ENCODE results near the gene CEP55. TPM values are rescaled to one million over a fixed set of nuclear protein-coding genes. Genes with fewer than 3 reads are reported as not detected.

CEP55 gene
- total and polyA plus RNA-seq, 8 donors: 3.4 to 31.3 (median 13.8) TPM

DNA sequence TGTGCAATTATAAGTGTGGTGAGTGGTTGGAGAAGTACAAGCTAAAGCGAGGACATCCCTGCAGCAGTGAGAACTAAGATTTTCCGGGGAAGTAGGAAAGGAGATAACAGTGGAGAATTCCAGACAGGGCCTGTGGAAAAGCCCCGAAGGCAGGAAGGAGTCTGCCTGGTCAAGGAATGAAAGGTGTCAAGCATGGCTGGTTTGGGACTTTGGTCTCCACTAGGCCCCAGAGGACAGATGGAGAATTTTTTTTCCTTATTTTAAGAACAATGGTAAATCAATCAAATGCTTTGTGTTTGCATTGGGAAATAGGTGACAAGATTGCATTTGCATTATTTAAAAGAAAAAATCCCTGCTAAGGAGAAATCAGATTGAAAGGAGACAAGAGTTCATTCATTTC, 3.2 kb upstream of the CEP55 start:
- Histone ChIP-seq H3K4me1 (peaks cover 0 to 23% of the 10 kb centered on the region in 2 donors), H3K4me3 (no peak overlapping the region), H3K9me3 (no peaks in the 10 kb centered on the region), H3K36me3 (no peaks in the 10 kb centered on the region), H3K27me3 (no peaks in the 10 kb centered on the region), H3K27ac (no peak overlapping the region)
- TF ChIP-seq, protein P1, sequence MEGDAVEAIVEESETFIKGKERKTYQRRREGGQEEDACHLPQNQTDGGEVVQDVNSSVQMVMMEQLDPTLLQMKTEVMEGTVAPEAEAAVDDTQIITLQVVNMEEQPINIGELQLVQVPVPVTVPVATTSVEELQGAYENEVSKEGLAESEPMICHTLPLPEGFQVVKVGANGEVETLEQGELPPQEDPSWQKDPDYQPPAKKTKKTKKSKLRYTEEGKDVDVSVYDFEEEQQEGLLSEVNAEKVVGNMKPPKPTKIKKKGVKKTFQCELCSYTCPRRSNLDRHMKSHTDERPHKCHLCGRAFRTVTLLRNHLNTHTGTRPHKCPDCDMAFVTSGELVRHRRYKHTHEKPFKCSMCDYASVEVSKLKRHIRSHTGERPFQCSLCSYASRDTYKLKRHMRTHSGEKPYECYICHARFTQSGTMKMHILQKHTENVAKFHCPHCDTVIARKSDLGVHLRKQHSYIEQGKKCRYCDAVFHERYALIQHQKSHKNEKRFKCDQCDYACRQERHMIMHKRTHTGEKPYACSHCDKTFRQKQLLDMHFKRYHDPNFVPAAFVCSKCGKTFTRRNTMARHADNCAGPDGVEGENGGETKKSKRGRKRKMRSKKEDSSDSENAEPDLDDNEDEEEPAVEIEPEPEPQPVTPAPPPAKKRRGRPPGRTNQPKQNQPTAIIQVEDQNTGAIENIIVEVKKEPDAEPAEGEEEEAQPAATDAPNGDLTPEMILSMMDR (IDR thresholded peaks at IDR 0.05): no peak
- intact Hi-C loops (cut with DNase I): no loop called here
- ATAC-seq (no peak), DNase-seq (no peak)

DNA sequence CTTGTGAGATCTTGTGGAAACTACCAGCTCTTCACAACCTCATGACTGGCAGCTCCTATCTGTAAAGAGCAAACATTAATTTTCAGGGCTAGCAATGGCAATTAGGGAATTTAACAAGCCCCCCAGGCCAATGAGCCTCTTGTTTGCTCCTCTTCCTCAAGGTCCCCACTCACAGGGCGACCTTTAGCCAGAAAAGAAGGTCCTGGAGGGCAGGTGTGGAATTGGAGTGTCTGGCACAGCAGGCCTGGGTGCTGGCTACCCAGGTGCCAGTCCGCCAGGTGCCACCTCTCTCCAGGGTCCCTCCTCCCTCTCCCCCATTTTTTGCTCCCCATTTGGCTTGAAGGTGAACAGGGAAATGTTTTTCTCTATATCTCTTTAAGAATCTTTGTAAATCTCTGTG, 1.9 kb upstream of the CEP55 start:
- H3K4me1 ChIP-seq: peaks cover 0 to 26% of the 10 kb centered on the region in 2 donors
- no peaks in the 10 kb centered on the region for H3K36me3 ChIP-seq
- no peak overlapping the region for H3K27ac ChIP-seq
- no peaks in the 10 kb centered on the region for H3K27me3 ChIP-seq
- TF ChIP-seq, protein P1 (IDR thresholded peaks at IDR 0.05): no peak
- ATAC-seq (no peak), DNase-seq (no peak)
- no peak overlapping the region for H3K4me3 ChIP-seq
- no peaks in the 10 kb centered on the region for H3K9me3 ChIP-seq
- intact Hi-C loops (cut with DNase I): no loop called here

DNA sequence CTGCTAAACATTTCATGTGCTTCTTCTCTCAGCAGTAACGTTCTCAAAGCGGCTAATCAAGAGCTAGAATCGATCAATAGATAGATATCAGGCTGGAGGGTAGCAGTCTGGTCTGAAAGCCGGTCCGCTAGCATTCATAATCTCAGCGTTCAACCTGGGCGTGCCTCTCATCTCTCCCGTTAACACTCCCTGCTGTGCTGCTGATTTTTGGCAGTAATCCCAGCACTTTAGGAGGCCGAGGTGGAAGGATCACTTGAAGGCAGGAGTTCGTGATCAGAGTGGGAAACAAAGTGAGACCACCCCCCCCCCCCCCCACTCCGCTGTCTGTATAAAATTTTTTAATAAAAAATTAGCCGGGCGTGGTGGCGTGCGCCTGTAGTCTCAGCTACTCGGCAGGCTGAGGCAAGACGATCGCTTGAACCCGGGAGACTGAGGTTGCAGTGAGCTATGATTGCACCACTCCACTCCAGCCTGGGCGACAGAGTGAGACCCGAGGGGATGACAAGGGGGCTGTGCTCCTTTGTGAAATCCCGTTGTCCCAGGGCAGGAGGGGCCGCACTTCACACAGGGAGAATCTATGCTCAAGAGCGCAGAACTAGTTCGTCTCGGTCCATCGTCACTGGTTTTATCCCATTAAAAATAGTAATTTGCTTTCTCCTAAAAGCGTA, 624 bp upstream of the CEP55 start:
- Histone ChIP-seq H3K27me3 (no peaks in the 10 kb centered on the region), H3K4me1 (peaks cover 0 to 26% of the 10 kb centered on the region in 2 donors), H3K36me3 (no peaks in the 10 kb centered on the region), H3K4me3 (peak overlapping the region; percentile 49 to 69), H3K9me3 (no peaks in the 10 kb centered on the region), H3K27ac (peak overlapping the region; percentile 57 to 76)
- peak; percentile 67 for ATAC-seq
- DNase-seq: peak in 2 of 4 donors; percentile 40 to 75
- intact Hi-C loops (cut with DNase I): no loop called here
- TF ChIP-seq, protein P1 (IDR thresholded peaks at IDR 0.05): no peak

DNA sequence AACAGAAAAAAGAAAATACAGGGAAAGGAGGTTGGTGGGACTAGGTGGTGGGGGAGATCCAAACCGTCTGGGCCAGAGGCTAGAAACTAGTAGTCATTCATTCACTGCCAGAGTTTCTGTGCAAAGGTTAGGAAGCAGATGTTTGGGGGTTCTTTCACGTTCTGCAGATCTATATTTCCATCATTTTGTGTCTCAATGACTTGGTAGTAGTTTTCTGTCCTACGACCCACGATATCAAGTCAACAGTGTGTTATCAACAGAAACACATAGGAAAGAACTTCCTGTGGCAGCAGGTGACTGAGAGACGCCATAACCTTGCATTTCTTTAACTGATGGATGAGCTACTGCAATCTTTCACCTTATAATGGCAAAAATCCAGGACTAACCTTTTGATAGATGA, 1.8 kb downstream of the CEP55 start:
- DNase-seq: no peak
- ATAC-seq: no peak
- TF ChIP-seq, protein P1 (IDR thresholded peaks at IDR 0.05): no peak
- Histone ChIP-seq H3K36me3 (no peaks in the 10 kb centered on the region), H3K27ac (no peak overlapping the region), H3K9me3 (no peaks in the 10 kb centered on the region), H3K4me3 (no peak overlapping the region), H3K27me3 (no peaks in the 10 kb centered on the region), H3K4me1 (peaks cover 0 to 26% of the 10 kb centered on the region in 2 donors)
- intact Hi-C loops (cut with DNase I): no loop called here

DNA sequence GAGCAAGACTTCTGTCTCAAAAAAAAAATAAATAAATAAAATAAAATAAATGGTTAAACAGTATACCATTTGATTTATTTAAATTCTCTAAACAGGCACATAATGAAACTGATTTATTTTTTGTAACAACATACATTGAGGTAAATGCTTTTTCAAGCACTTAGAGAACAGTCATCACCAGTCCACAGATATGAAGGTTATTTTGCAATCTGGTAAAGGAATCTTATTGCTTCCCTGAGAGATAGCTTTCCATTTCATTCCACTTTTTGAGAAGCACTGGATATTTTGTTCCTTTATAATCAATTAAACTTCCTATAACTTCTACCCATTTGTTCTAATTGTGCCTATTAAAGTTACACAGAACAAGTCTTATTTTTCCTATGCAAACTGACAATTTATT, 5.2 kb downstream of the CEP55 start:
- TF ChIP-seq, protein P1 (IDR thresholded peaks at IDR 0.05): no peak
- Histone ChIP-seq H3K27ac (no peak overlapping the region), H3K4me3 (no peak overlapping the region), H3K36me3 (no peaks in the 10 kb centered on the region), H3K27me3 (no peaks in the 10 kb centered on the region), H3K9me3 (no peaks in the 10 kb centered on the region), H3K4me1 (peaks cover 0 to 18% of the 10 kb centered on the region in 2 donors)
- intact Hi-C loops (cut with DNase I): no loop called here
- no peak for ATAC-seq
- no peak for DNase-seq
